Germinal center (tissue), 1 donor: ENCODE data around the gene TMC4.
"Not testable (repeated sequence)": the region's sequence is repeated elsewhere in the genome, so short reads cannot be mapped to it uniquely, and the experiment has no call there.

Experiments
- DNase-seq: peaks from one replicate; pipeline ENCODE4 v3.0.0; 2012; ENCODE audit warnings: mixed read lengths, low spot score

The TMC4 gene

GRCh38 chr19:54179921-54180461 lies 7.0 kb upstream of the TMC4 start:
- DNase-seq, result no peak

GRCh38 chr19:54179262-54179852 lies 6.4 kb upstream of the TMC4 start:
- DNase-seq, result no peak

GRCh38 chr19:54178581-54179261 lies 5.8 kb upstream of the TMC4 start:
- no peak for DNase-seq

- DNase-seq, result no peak
Observed at GRCh38 chr19:54173951-54174834, 1.2 kb upstream of the TMC4 start.

GRCh38 chr19:54173359-54173699 lies 369 bp upstream of the TMC4 start:
- DNase-seq, result no peak

GRCh38 chr19:54171736-54172431 lies 1.1 kb downstream of the TMC4 start:
- not testable (repeated sequence) for DNase-seq

GRCh38 chr19:54169149-54169740 lies 3.7 kb downstream of the TMC4 start:
- DNase-seq, result no peak

GRCh38 chr19:54168174-54168917 lies 4.6 kb downstream of the TMC4 start:
- DNase-seq, result peak; percentile 87

- DNase-seq, result no peak
Observed at GRCh38 chr19:54165222-54165621, 7.7 kb downstream of the TMC4 start.

- no peak for DNase-seq
Observed at GRCh38 chr19:54164369-54165068, 8.4 kb downstream of the TMC4 start.

- DNase-seq, result no peak
Observed at GRCh38 chr19:54162884-54163283, 10.1 kb downstream of the TMC4 start.

- DNase-seq, result peak; percentile 91
Observed at GRCh38 chr19:54162241-54162805, 10.6 kb downstream of the TMC4 start.

GRCh38 chr19:54160854-54161253 lies 12.1 kb downstream of the TMC4 start:
- DNase-seq, result no peak

- no peak for DNase-seq
Observed at GRCh38 chr19:54160182-54160811, 12.7 kb downstream of the TMC4 start.

- peak; percentile 99 for DNase-seq
Observed at GRCh38 chr19:54159352-54160181, 13.4 kb downstream of the TMC4 start, which contains the start of gene LENG1. Gene LENG1, minus strand, starts transcription at chr19:54159721. Its CDS starts 26 bp downstream, at chr19:54159695.

GRCh38 chr19:54158812-54159351 lies 14.1 kb downstream of the TMC4 start:
- DNase-seq, result peak; percentile 47

GRCh38 chr19:54156953-54157352 lies 16.0 kb downstream of the TMC4 start:
- DNase-seq, result no peak

- DNase-seq, result no peak
Observed at GRCh38 chr19:54156490-54156889, 16.5 kb downstream of the TMC4 start.
